ENCODE measurements around the gene DPP7. TPM values are rescaled to one million over a fixed set of nuclear protein-coding genes. Genes with fewer than 3 reads are reported as not detected.

The DPP7 gene
- total RNA-seq, 1 donor from 2014 or later: 6.1 TPM

GRCh38 chr9:137158625-137159024 lies 44.1 kb upstream of the DPP7 start:
- no peak for DNase-seq (ENCODE audit: low spot score)
- peaks cover 2% of the 10 kb centered on the region for H3K4me1 Mint-ChIP-seq (ENCODE audit: unreplicated experiment)
- no peak for TF ChIP-seq CTCF (IDR thresholded peaks at IDR 0.05; ENCODE audit: unreplicated experiment)
- peaks cover 18% of the 10 kb centered on the region for H3K27me3 Mint-ChIP-seq (ENCODE audit: unreplicated experiment)
- H3K36me3 Mint-ChIP-seq (ENCODE audit: low read depth, unreplicated experiment): no peaks in the 10 kb centered on the region
- no peaks in the 10 kb centered on the region for H3K9me3 Mint-ChIP-seq (ENCODE audit: unreplicated experiment)
- no peak overlapping the region for H3K27ac Mint-ChIP-seq (ENCODE audit: unreplicated experiment)
- no peak overlapping the region for H3K4me3 Mint-ChIP-seq (ENCODE audit: unreplicated experiment)

GRCh38 chr9:137157618-137158415 lies 43.3 kb upstream of the DPP7 start:
- H3K4me1 Mint-ChIP-seq (ENCODE audit: unreplicated experiment): peaks cover 2% of the 10 kb centered on the region
- H3K4me3 Mint-ChIP-seq (ENCODE audit: unreplicated experiment): no peak overlapping the region
- no peak overlapping the region for H3K27ac Mint-ChIP-seq (ENCODE audit: unreplicated experiment)
- H3K27me3 Mint-ChIP-seq (ENCODE audit: unreplicated experiment): peaks cover 18% of the 10 kb centered on the region
- no peak for DNase-seq (ENCODE audit: low spot score)
- no peaks in the 10 kb centered on the region for H3K36me3 Mint-ChIP-seq (ENCODE audit: low read depth, unreplicated experiment)
- TF ChIP-seq CTCF (IDR thresholded peaks at IDR 0.05; ENCODE audit: unreplicated experiment): no peak
- no peaks in the 10 kb centered on the region for H3K9me3 Mint-ChIP-seq (ENCODE audit: unreplicated experiment)

GRCh38 chr9:137156567-137157375 lies 42.2 kb upstream of the DPP7 start:
- Mint-ChIP-seq H3K9me3 (ENCODE audit: unreplicated experiment) (no peaks in the 10 kb centered on the region), H3K4me1 (ENCODE audit: unreplicated experiment) (peaks cover 2% of the 10 kb centered on the region), H3K4me3 (ENCODE audit: unreplicated experiment) (no peak overlapping the region), H3K27me3 (ENCODE audit: unreplicated experiment) (peaks cover 15% of the 10 kb centered on the region), H3K36me3 (ENCODE audit: low read depth, unreplicated experiment) (no peaks in the 10 kb centered on the region), H3K27ac (ENCODE audit: unreplicated experiment) (no peak overlapping the region)
- no peak for TF ChIP-seq CTCF (IDR thresholded peaks at IDR 0.05; ENCODE audit: unreplicated experiment)
- peak; percentile 53 for DNase-seq (ENCODE audit: low spot score)

GRCh38 chr9:137152844-137153405 lies 38.4 kb upstream of the DPP7 start:
- DNase-seq (ENCODE audit: low spot score): no peak
- Mint-ChIP-seq H3K4me3 (ENCODE audit: unreplicated experiment) (no peak overlapping the region), H3K27me3 (ENCODE audit: unreplicated experiment) (peaks cover 8% of the 10 kb centered on the region), H3K9me3 (ENCODE audit: unreplicated experiment) (no peaks in the 10 kb centered on the region), H3K36me3 (ENCODE audit: low read depth, unreplicated experiment) (no peaks in the 10 kb centered on the region), H3K4me1 (ENCODE audit: unreplicated experiment) (no peaks in the 10 kb centered on the region), H3K27ac (ENCODE audit: unreplicated experiment) (no peak overlapping the region)
- TF ChIP-seq CTCF (IDR thresholded peaks at IDR 0.05; ENCODE audit: unreplicated experiment): no peak
